Activated CD4-positive, CD25-positive, alpha-beta regulatory T cell treated with anti-CD3 and anti-CD28 coated beads, Interleukin-2, amount 50 U/mL, for 16 hours (primary cell): ENCODE measurements around the gene HIP1R.

ENCODE experiments used
- DNase-seq: peaks from one replicate; pipeline ENCODE4 v3.0.0-alpha.2; 2020; ENCODE audit warnings: low read depth, low spot score

Gene HIP1R

GRCh38 chr12:122834104-122834920 is 945 bp upstream of the HIP1R start:
- DNase-seq, result no peak

GRCh38 chr12:122835750-122836026 is 431 bp downstream of the HIP1R start:
- no peak for DNase-seq

GRCh38 chr12:122836027-122836921 is 1.0 kb downstream of the HIP1R start:
- no peak for DNase-seq

GRCh38 chr12:122837306-122838265 is 2.3 kb downstream of the HIP1R start:
- no peak for DNase-seq

GRCh38 chr12:122838841-122839240 is 3.6 kb downstream of the HIP1R start:
- DNase-seq, result no peak

GRCh38 chr12:122839907-122840554 is 4.8 kb downstream of the HIP1R start:
- DNase-seq, result no peak

- no peak for DNase-seq
These were observed 5.6 kb downstream of the HIP1R start for GRCh38 chr12:122840580-122841513.

GRCh38 chr12:122841544-122842321 is 6.5 kb downstream of the HIP1R start:
- DNase-seq, result no peak

- DNase-seq, result no peak
These were observed 7.5 kb downstream of the HIP1R start for GRCh38 chr12:122842505-122843405.

- no peak for DNase-seq
These were observed 8.2 kb downstream of the HIP1R start for GRCh38 chr12:122843455-122843854.

- DNase-seq, result no peak
These were observed 9.2 kb downstream of the HIP1R start for GRCh38 chr12:122844366-122844971.

- DNase-seq, result no peak
These were observed 10.0 kb downstream of the HIP1R start for GRCh38 chr12:122845041-122845864.

GRCh38 chr12:122845865-122846621 is 10.8 kb downstream of the HIP1R start:
- no peak for DNase-seq

GRCh38 chr12:122846622-122847515 is 11.6 kb downstream of the HIP1R start:
- no peak for DNase-seq

- no peak for DNase-seq
These were observed 12.2 kb downstream of the HIP1R start for GRCh38 chr12:122847516-122847836.
